Measurements from ENCODE around the gene SECISBP2L. TPM values are rescaled to one million over a fixed set of nuclear protein-coding genes. Genes with fewer than 3 reads are reported as not detected.
"Not testable (repeated sequence)": the region's sequence is repeated elsewhere in the genome, so short reads cannot be mapped to it uniquely, and the experiment has no call there.

SECISBP2L gene
- total RNA-seq, 1 donor from 2014 or later, result 44.0 TPM

DNA sequence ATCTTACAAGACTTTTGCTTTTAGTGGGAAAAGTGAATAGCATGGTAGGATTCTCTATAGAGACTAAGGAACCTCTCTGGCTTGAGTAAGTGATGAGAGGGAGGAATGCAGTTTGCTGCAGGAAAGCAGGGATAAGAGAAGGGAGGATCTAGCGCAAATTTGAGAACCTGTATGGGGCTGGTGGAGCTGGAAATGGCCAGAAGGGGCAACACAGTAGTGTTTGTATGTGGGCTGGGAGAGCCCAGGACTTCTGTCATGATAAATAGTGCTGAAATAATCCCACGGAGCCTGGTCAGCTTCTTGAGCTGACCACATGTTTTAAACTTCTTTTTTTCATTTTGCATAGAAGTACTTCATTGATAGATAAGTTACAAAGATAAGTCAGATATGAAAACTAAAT lies 71.4 kb downstream of the SECISBP2L start:
- H3K4me1 Mint-ChIP-seq, result peaks cover 20% of the 10 kb centered on the region
- H3K4me1 ChIP-seq, result peaks cover 17% of the 10 kb centered on the region
- H3K36me3 Mint-ChIP-seq, result no peaks in the 10 kb centered on the region
- peak; percentile 64 for DNase-seq (ENCODE audit: low spot score)
- peaks cover 3% of the 10 kb centered on the region for H3K27me3 Mint-ChIP-seq (ENCODE audit: insufficient read depth, low read depth)
- H4K20me1 ChIP-seq (ENCODE audit: low read depth), result no peaks in the 10 kb centered on the region
- peak overlapping the region; percentile 6 for H3K4me3 Mint-ChIP-seq
- peak overlapping the region; percentile 30 for H3K27ac ChIP-seq
- peak overlapping the region; percentile 90 for H2AFZ ChIP-seq (replicated peaks)
- H3K9me3 ChIP-seq (ENCODE audit: low read depth), result no peaks in the 10 kb centered on the region
- no peaks in the 10 kb centered on the region for H3K79me2 ChIP-seq (ENCODE audit: low read depth)
- TF ChIP-seq, protein P1, sequence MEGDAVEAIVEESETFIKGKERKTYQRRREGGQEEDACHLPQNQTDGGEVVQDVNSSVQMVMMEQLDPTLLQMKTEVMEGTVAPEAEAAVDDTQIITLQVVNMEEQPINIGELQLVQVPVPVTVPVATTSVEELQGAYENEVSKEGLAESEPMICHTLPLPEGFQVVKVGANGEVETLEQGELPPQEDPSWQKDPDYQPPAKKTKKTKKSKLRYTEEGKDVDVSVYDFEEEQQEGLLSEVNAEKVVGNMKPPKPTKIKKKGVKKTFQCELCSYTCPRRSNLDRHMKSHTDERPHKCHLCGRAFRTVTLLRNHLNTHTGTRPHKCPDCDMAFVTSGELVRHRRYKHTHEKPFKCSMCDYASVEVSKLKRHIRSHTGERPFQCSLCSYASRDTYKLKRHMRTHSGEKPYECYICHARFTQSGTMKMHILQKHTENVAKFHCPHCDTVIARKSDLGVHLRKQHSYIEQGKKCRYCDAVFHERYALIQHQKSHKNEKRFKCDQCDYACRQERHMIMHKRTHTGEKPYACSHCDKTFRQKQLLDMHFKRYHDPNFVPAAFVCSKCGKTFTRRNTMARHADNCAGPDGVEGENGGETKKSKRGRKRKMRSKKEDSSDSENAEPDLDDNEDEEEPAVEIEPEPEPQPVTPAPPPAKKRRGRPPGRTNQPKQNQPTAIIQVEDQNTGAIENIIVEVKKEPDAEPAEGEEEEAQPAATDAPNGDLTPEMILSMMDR (IDR thresholded peaks at IDR 0.05), result peak; percentile 28
- TF ChIP-seq EZH2phosphoT487 (IDR thresholded peaks at IDR 0.05) (no peak), EZH2 (IDR thresholded peaks at IDR 0.05) (no peak)
- H3K4me3 ChIP-seq, result peak overlapping the region; percentile 54
- H3K4me2 ChIP-seq, result peak overlapping the region; percentile 81
- no peak overlapping the region for H3K9ac ChIP-seq
- H3K9me3 Mint-ChIP-seq, result no peaks in the 10 kb centered on the region
- H3K36me3 ChIP-seq, result no peaks in the 10 kb centered on the region
- H3K27me3 ChIP-seq, result peaks cover 6% of the 10 kb centered on the region
- peaks cover 24% of the 10 kb centered on the region for H3F3A ChIP-seq (ENCODE audit: low read depth)
- H3K27ac Mint-ChIP-seq, result peak overlapping the region; percentile 11

DNA sequence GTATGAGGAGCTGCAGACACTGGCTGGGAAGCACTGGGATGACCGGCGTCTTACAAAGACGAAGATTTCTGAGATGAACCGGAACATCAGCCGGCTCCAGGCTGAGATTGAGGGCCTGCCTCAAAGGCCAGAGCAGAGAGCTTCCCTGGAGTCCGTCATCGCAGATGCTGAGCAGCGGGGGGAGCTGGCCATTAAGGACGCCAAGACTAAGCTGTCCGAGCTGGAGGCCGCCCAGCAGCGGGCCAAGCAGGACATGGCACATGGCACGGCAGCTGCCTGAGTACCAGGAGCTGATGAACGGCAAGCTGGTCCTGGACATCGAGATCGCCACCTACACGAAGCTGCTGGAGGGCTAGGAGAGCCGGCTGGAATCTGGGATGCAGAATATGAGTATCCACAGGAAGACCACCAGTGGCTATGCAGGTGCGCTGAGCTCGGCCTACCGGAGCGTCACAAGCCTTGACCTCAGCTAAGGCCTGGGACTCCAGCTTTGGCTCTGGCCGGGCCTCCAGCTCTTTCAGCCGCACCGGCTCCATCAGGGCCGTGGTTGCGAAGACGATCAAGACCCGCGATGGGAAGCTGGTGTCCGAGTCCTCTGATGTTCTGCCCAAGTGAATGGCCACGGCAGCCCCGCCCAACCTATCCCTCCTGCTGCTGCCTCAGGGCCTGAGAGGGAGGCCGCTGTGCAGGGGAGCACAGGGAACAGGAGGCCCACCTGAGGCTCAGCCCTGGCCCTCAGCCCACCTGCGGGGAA lies 73.3 kb downstream of the SECISBP2L start:
- Mint-ChIP-seq H3K27me3 (ENCODE audit: insufficient read depth, low read depth) (peaks cover 7% of the 10 kb centered on the region), H3K9me3 (no peaks in the 10 kb centered on the region), H3K4me1 (peaks cover 20% of the 10 kb centered on the region), H3K4me3 (no peak overlapping the region), H3K27ac (no peak overlapping the region), H3K36me3 (no peaks in the 10 kb centered on the region)
- H3K9me3 ChIP-seq (ENCODE audit: low read depth), result no peaks in the 10 kb centered on the region
- H3K4me3 ChIP-seq, result no peak overlapping the region
- H3F3A ChIP-seq (ENCODE audit: low read depth), result peaks cover 24% of the 10 kb centered on the region
- no peak for DNase-seq (ENCODE audit: low spot score)
- H4K20me1 ChIP-seq (ENCODE audit: low read depth), result no peaks in the 10 kb centered on the region
- no peak overlapping the region for H3K4me2 ChIP-seq
- TF ChIP-seq EZH2 (IDR thresholded peaks at IDR 0.05) (no peak), EZH2phosphoT487 (IDR thresholded peaks at IDR 0.05) (no peak)
- TF ChIP-seq, protein P1 (IDR thresholded peaks at IDR 0.05), result no peak
- peaks cover 17% of the 10 kb centered on the region for H3K4me1 ChIP-seq
- H2AFZ ChIP-seq (replicated peaks), result no peak overlapping the region
- H3K27ac ChIP-seq, result no peak overlapping the region
- H3K36me3 ChIP-seq, result no peaks in the 10 kb centered on the region
- H3K9ac ChIP-seq, result no peak overlapping the region
- H3K79me2 ChIP-seq (ENCODE audit: low read depth), result no peaks in the 10 kb centered on the region
- peaks cover 6% of the 10 kb centered on the region for H3K27me3 ChIP-seq

DNA sequence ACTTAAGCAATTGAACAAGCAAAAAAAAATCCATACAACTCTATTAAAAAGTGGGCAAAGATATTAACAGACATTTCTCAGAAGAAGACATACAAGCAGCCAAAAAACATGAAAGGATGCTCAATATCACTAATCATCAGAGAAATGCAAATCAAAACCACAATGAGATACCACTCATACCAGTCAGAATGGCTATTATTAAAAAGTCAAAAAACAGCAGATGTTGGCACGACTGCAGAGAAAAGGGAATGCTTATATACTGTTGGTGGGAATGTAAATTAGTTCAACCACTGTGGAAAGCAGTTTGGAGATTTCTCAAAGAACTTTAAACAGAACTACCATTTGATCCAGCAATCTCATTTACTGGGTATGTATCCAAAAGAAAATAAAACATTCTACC lies 75.3 kb downstream of the SECISBP2L start:
- H4K20me1 ChIP-seq (ENCODE audit: low read depth); H3K27me3 ChIP-seq; H3K9me3 Mint-ChIP-seq; H3K4me3 Mint-ChIP-seq; H3K27ac ChIP-seq; H3K79me2 ChIP-seq (ENCODE audit: low read depth); H2AFZ ChIP-seq (replicated peaks); H3K36me3 Mint-ChIP-seq; H3K36me3 ChIP-seq; H3K4me3 ChIP-seq; H3K9ac ChIP-seq; H3K4me2 ChIP-seq; H3K27ac Mint-ChIP-seq; H3K9me3 ChIP-seq (ENCODE audit: low read depth); H3K27me3 Mint-ChIP-seq (ENCODE audit: insufficient read depth, low read depth); DNase-seq (ENCODE audit: low spot score): not testable (repeated sequence)
- Histone ChIP-seq H3F3A (ENCODE audit: low read depth) (peaks cover 16% of the 10 kb centered on the region), H3K4me1 (peaks cover 12% of the 10 kb centered on the region)
- peaks cover 13% of the 10 kb centered on the region for H3K4me1 Mint-ChIP-seq

DNA sequence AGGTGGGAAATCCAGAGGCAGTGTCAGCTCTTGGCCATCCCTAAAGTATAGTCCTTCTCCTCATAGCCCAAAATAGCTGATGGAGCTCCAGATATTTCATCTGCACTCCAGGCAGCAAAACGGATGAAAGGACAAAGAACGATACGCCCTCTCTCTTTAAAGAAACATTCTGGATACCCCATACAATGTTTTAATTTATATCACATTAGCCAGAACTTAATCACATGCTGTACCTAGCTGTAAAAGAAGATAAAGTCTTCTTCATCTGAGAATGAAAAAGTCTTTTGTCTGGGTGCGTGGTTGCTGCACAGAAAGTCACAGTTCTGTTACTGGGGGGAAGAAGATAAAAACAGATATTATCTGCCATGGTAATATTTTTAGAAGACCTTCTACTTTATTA lies 78.2 kb downstream of the SECISBP2L start:
- Mint-ChIP-seq H3K36me3 (no peaks in the 10 kb centered on the region), H3K4me1 (peaks cover 7% of the 10 kb centered on the region), H3K4me3 (no peak overlapping the region), H3K27ac (no peak overlapping the region), H3K27me3 (ENCODE audit: insufficient read depth, low read depth) (peaks cover 8% of the 10 kb centered on the region), H3K9me3 (no peaks in the 10 kb centered on the region)
- H4K20me1 ChIP-seq (ENCODE audit: low read depth), result no peaks in the 10 kb centered on the region
- no peak for DNase-seq (ENCODE audit: low spot score)
- peaks cover 23% of the 10 kb centered on the region for H3K27me3 ChIP-seq
- no peak overlapping the region for H3K9ac ChIP-seq
- no peak overlapping the region for H3K4me2 ChIP-seq
- H2AFZ ChIP-seq (replicated peaks), result no peak overlapping the region
- peaks cover 8% of the 10 kb centered on the region for H3K4me1 ChIP-seq
- no peaks in the 10 kb centered on the region for H3K9me3 ChIP-seq (ENCODE audit: low read depth)
- no peak overlapping the region for H3K4me3 ChIP-seq
- H3F3A ChIP-seq (ENCODE audit: low read depth), result no peaks in the 10 kb centered on the region
- TF ChIP-seq EZH2 (IDR thresholded peaks at IDR 0.05), result no peak
- no peak for TF ChIP-seq EZH2phosphoT487 (IDR thresholded peaks at IDR 0.05)
- TF ChIP-seq, protein P1 (IDR thresholded peaks at IDR 0.05), result no peak
- no peak overlapping the region for H3K27ac ChIP-seq
- H3K36me3 ChIP-seq, result no peaks in the 10 kb centered on the region
- H3K79me2 ChIP-seq (ENCODE audit: low read depth), result no peaks in the 10 kb centered on the region

Measured in neural progenitor cell (in vitro differentiated cells).